ENCODE results near the gene TRIP6. TPM values are rescaled to one million over a fixed set of nuclear protein-coding genes. Genes with fewer than 3 reads are reported as not detected.

TRIP6 gene
- total RNA-seq, 1 donor from 2014 or later, result 24.4 TPM

- no peak for DNase-seq (ENCODE audit: low spot score)
- intact Hi-C loops (cut with DNase I), result no loop called here
Measured at GRCh38 chr7:100886936-100887515, 19.8 kb downstream of the TRIP6 start.

GRCh38 chr7:100887516-100888290 lies 20.5 kb downstream of the TRIP6 start:
- DNase-seq (ENCODE audit: low spot score), result no peak
- intact Hi-C loops (cut with DNase I), result no loop called here

- no peak for DNase-seq (ENCODE audit: low spot score)
- intact Hi-C loops (cut with DNase I), result no loop called here
Measured at GRCh38 chr7:100888291-100888987, 21.3 kb downstream of the TRIP6 start.

GRCh38 chr7:100888988-100889750 lies 22.0 kb downstream of the TRIP6 start, which contains the start of gene UFSP1:
Gene UFSP1 (minus strand): TSS chr7:100889715. CDS start chr7:100889271, 444 bp downstream.
- intact Hi-C loops (cut with DNase I), result no loop called here
- DNase-seq (ENCODE audit: low spot score), result no peak

GRCh38 chr7:100890653-100891567 lies 23.7 kb downstream of the TRIP6 start:
- intact Hi-C loops (cut with DNase I), result loop anchor here (10.0 kb wide), 1 partner anchor 274 kb away; the partner anchor contains the start of gene VGF
- no peak for DNase-seq (ENCODE audit: low spot score)

- no peak for DNase-seq (ENCODE audit: low spot score)
Measured at GRCh38 chr7:100891568-100892247, 24.5 kb downstream of the TRIP6 start.

GRCh38 chr7:100892364-100893317 lies 25.5 kb downstream of the TRIP6 start:
- no peak for DNase-seq (ENCODE audit: low spot score)
- intact Hi-C loops (cut with DNase I), result loop anchor here (10.0 kb wide), 1 partner anchor 272 kb away; the partner anchor contains the start of gene VGF

More at GRCh38 chr7:100891568-100892247, 24.5 kb downstream of the TRIP6 start:
- intact Hi-C loops (cut with DNase I), result loop anchor here (10.0 kb wide), 1 partner anchor 273 kb away; the partner anchor contains the start of gene VGF

GRCh38 chr7:100893318-100893895 lies 26.2 kb downstream of the TRIP6 start:
- intact Hi-C loops (cut with DNase I), result loop anchor here (10.0 kb wide), 1 partner anchor 271 kb away; the partner anchor contains the start of gene VGF
- no peak for DNase-seq (ENCODE audit: low spot score)

GRCh38 chr7:100893910-100894721 lies 26.9 kb downstream of the TRIP6 start:
- no peak for DNase-seq (ENCODE audit: low spot score)
- intact Hi-C loops (cut with DNase I), result loop anchor here (10.0 kb wide), 1 partner anchor 271 kb away; the partner anchor contains the start of gene VGF

GRCh38 chr7:100894860-100895700 lies 27.9 kb downstream of the TRIP6 start:
- intact Hi-C loops (cut with DNase I), result loop anchor here (5.0 to 10.0 kb wide), 2 partner anchors 182 to 270 kb away; partner anchors contain the start of gene VGF

GRCh38 chr7:100895701-100895955 lies 28.4 kb downstream of the TRIP6 start, which contains the start of gene ACHE:
Gene ACHE (minus strand): TSS chr7:100895888. CDS start chr7:100894232, 1,656 bp downstream.
- no peak for DNase-seq (ENCODE audit: low spot score)
- intact Hi-C loops (cut with DNase I), result loop anchor here (5.0 to 10.0 kb wide), 2 partner anchors 182 to 269 kb away; partner anchors contain the start of gene VGF

More at GRCh38 chr7:100894860-100895700, 27.9 kb downstream of the TRIP6 start:
- no peak for DNase-seq (ENCODE audit: low spot score)

GRCh38 chr7:100895956-100896731 lies 29.0 kb downstream of the TRIP6 start:
- DNase-seq (ENCODE audit: low spot score), result no peak
- intact Hi-C loops (cut with DNase I), result loop anchor here (5.0 to 10.0 kb wide), 2 partner anchors 181 to 269 kb away; partner anchors contain the start of gene VGF

- intact Hi-C loops (cut with DNase I), result loop anchor here (1.0 to 10.0 kb wide), 3 partner anchors 162 to 268 kb away; partner anchors contain the start of gene VGF
- DNase-seq (ENCODE audit: low spot score), result no peak
Measured at GRCh38 chr7:100896732-100897608, 29.8 kb downstream of the TRIP6 start.
